ENCODE results near the gene MRPS18A.

DNA sequence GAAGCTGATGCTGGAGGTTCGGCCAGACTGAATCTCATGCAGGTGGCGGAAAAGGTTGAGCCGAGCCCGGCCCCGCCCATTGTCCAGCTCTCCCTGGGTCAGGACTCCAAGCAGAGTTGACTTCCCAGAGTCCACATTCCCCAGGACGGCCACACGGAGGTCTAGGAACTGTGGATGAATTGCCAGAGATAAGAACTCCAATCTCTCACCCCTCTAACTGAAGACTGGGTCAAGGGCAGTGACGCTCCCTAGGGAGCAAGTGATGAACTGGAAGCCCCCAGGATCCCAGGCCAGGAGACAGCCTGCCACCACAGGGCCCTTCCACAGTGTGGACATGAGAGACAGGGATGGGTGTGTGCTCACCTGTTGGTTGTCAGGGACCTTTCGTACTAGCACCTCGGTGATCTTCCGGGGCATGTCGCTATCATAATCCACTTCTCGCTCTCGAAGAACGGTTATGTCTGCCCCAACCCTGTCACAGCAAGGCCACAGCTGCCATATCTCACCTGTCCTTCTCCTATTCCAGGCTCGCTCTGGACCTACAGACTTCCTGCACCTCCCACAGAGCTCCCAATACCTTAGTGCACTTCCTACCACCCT, 62.1 kb downstream of the MRPS18A start:
- TF ChIP-seq CTCF (conservative IDR thresholded peaks at IDR 0.05 in 1 of 2, IDR thresholded peaks at IDR 0.05 in 1 of 2; ENCODE audit: extremely low read depth in 1 of 2, insufficient read depth in 1 of 2, low read depth in 1 of 2, low read length in 2 of 2) (no peak), EZH2 (IDR thresholded peaks at IDR 0.05; ENCODE audit: borderline replicate concordance, low read length) (no peak)
